GM12874 (cell line): ENCODE measurements around the gene GNAS-AS1.

ENCODE experiments used
- CTCF ChIP-seq: IDR thresholded peaks from 2 replicates; pipeline ENCODE4 v1.5.1; 2011; ENCODE audit warnings: low read depth, mild to moderate bottlenecking, control low read depth, low read length, moderate library complexity; ENCODE audit not compliant: insufficient read depth

The GNAS-AS1 gene

DNA sequence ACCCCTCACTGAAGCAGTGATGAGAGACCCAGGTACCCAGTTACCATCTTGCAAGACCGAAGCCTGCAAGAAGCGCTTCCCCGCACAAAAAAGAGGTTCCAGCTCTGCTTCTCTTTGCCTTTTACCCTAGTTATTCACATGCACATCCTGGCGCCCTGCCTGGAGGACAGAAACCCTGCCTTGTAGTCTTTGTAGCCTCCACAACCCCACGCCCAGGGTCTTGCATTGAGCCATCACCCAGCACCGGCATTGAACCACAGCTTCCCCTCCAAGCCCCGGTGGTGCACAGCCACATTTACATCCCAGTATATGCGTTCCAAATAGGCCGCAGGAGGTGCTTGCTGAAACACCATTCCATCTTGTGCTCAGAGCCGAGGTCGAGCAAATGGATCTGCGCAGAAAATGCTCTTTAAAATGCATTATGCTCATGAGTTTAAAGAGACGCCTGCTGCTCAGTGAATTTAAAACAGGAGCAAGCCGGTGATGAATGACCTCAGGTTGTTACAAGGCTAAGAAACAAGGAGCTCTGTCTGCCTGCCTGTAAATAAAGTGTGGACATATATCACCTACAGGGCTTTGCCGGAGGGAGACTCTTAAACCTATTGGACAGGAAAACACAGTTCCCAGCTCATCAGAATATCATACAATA is 61.7 kb downstream of the GNAS-AS1 start:
- no peak for TF ChIP-seq CTCF

DNA sequence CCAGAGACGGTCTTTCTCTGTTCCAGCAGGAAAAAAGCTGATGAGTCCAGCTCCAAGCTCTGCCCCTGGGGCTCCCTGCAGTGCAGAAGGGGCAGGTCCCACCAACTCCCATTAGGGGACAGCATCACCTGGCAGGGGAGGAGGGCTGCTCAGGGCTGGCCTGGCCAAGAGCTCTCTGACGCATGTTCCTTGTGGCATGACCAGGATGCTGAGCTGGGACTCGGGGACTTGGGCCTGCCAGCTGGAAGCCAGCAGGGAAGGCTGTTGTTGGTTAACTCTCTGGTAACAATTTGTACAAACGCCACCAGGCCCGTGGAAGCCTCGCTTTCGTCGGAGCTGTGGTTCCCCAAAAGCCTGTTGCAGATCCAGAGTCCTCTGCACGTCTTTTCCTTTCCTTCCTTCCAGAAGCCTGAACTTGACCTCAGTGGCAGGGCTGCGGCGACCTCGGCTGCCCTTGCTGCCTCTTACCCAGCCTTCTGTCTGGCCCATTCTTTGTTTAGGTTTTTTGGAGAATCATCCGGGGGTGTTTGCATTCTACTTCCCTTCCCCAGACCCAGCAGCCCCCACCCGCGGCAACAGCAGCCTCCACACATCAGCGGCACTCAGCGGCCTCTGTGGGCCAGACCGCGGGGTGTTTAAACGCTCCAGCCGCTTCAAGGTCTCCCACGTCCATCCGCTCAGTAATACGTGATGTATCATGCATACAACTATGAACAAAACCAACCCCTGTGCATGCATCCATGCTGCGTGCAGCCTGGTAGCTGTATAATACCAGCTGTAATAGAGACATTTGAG is 63.3 kb downstream of the GNAS-AS1 start:
- TF ChIP-seq CTCF, result no peak

- TF ChIP-seq CTCF, result no peak
Measured at GRCh38 chr20:58784321-58785074, 66.2 kb downstream of the GNAS-AS1 start.

GRCh38 chr20:58783511-58784011 is 67.1 kb downstream of the GNAS-AS1 start:
- TF ChIP-seq CTCF, result no peak

DNA sequence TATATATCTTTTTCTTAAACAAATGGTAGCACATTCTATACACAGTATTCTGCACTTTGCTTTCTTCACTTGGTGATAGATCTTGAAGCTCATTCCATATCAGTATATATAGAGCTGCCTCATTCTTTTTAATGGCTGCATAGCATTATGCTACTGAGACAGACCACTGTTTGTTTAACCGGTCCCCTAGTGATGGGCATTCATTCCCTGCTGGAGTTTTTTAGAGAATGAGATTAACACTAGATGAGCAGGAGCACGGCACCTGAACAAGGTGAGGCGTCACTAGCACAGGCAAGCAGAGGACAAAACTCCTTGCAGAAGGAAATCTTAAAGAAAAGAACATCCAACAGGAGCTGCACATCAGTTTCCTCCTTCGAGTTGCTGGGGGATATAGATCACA is 69.6 kb downstream of the GNAS-AS1 start:
- no peak for TF ChIP-seq CTCF

- TF ChIP-seq CTCF, result no peak
Measured at GRCh38 chr20:58778760-58779159, 71.9 kb downstream of the GNAS-AS1 start.

GRCh38 chr20:58777657-58778056 is 73.0 kb downstream of the GNAS-AS1 start:
- no peak for TF ChIP-seq CTCF
